WTC11 (cell line): ENCODE measurements around the gene DLL4. TPM values are rescaled to one million over a fixed set of nuclear protein-coding genes. Genes with fewer than 3 reads are reported as not detected.

ENCODE experiments used
- ATAC-seq: fragments of 200-7000 bp; cut with Tn5 transposase; 2 replicates; pipeline ENCODE4 v1.10.0; 2021; ENCODE audit warnings: mild to moderate bottlenecking, moderate library complexity
- CTCF ChIA-PET: fragments of 300-600 bp; sonication (Branson Sonifier 250); formaldehyde crosslinking; loops from one replicate; lab custom pipeline; 2021; ENCODE audit warnings: antibody characterized with exemption; lab: Charles Lee
- POLR2A ChIA-PET: fragments of 350-600 bp; sonication (Branson Sonifier 250); formaldehyde crosslinking; loops from one replicate; lab custom pipeline; 2021; ENCODE audit warnings: antibody characterized with exemption; lab: Charles Lee
- DNase-seq: peaks from one replicate; pipeline ENCODE4 v3.0.0; 2021; ENCODE audit warnings: low spot score
- H3K27ac Mint-ChIP-seq: 2 replicates; pipeline ENCODE4 v1.8.0; 2021; ENCODE audit warnings: mixed read lengths
- H3K27me3 Mint-ChIP-seq: 2 replicates; pipeline ENCODE4 v1.8.0; 2021; ENCODE audit warnings: low read depth, mild to moderate bottlenecking, moderate library complexity, mixed read lengths
- H3K36me3 Mint-ChIP-seq: 2 replicates; pipeline ENCODE4 v1.8.0; 2021; ENCODE audit warnings: mixed read lengths
- H3K4me1 Mint-ChIP-seq: 2 replicates; pipeline ENCODE4 v1.8.0; 2022; ENCODE audit warnings: mixed read lengths
- H3K4me3 Mint-ChIP-seq: 2 replicates; pipeline ENCODE4 v1.8.0; 2021; ENCODE audit warnings: mild to moderate bottlenecking, moderate library complexity, mixed read lengths
- H3K9me3 Mint-ChIP-seq: 2 replicates; pipeline ENCODE4 v1.8.0; 2021; ENCODE audit warnings: mixed read lengths
- ATF1 ChIP-seq: sonication (generic); formaldehyde crosslinking; IDR thresholded peaks from 2 replicates; pipeline ENCODE4 v1.8.1; 2023; ENCODE audit warnings: mild to moderate bottlenecking, moderate library complexity, missing genetic modification reagents
- CBFB ChIP-seq: sonication (generic); formaldehyde crosslinking; IDR thresholded peaks from 2 replicates; pipeline ENCODE4 v1.8.1; 2022; ENCODE audit warnings: mild to moderate bottlenecking, low read depth, missing genetic modification reagents
- CREB1 ChIP-seq: sonication (generic); formaldehyde crosslinking; IDR thresholded peaks from 2 replicates; pipeline ENCODE4 v1.8.0; 2023; ENCODE audit warnings: mild to moderate bottlenecking, missing genetic modification reagents
- CREM ChIP-seq: sonication (generic); formaldehyde crosslinking; IDR thresholded peaks from 2 replicates; pipeline ENCODE4 v1.8.1; 2022; ENCODE audit warnings: mild to moderate bottlenecking, missing genetic modification reagents, moderate library complexity
- FOXK1 ChIP-seq: sonication (generic); formaldehyde crosslinking; IDR thresholded peaks from 2 replicates; pipeline ENCODE4 v1.8.0; 2022; ENCODE audit warnings: mild to moderate bottlenecking, moderate library complexity, missing genetic modification reagents
- GABPB1 ChIP-seq: sonication (generic); formaldehyde crosslinking; IDR thresholded peaks from 2 replicates; pipeline ENCODE4 v1.8.1; 2023; ENCODE audit warnings: mild to moderate bottlenecking, missing genetic modification reagents
- GRHL2 ChIP-seq: fragments of 250-450 bp; sonication (Bioruptor Pico); IDR thresholded peaks from 2 replicates; pipeline ENCODE4 v1.8.0; 2022; ENCODE audit warnings: mild to moderate bottlenecking, moderate library complexity; ENCODE audit not compliant: insufficient replicate concordance, severe bottlenecking
- JAZF1 ChIP-seq: fragments of 250-450 bp; sonication (Bioruptor Pico); IDR thresholded peaks from 2 replicates; pipeline ENCODE4 v1.9.0; 2021; ENCODE audit warnings: moderate library complexity, mild to moderate bottlenecking, inconsistent platforms
- MXD4 ChIP-seq: fragments of 250-450 bp; sonication (Bioruptor Pico); IDR thresholded peaks from 2 replicates; pipeline ENCODE4 v1.8.0; 2021; ENCODE audit warnings: mild to moderate bottlenecking, moderate library complexity, borderline replicate concordance
- NFE2L1 ChIP-seq: sonication (generic); formaldehyde crosslinking; IDR thresholded peaks from 2 replicates; pipeline ENCODE4 v1.8.1; 2023; ENCODE audit warnings: missing genetic modification reagents
- NFYB ChIP-seq: sonication (generic); formaldehyde crosslinking; conservative IDR thresholded peaks from 2 replicates; pipeline ENCODE4 v1.8.0; 2022; ENCODE audit warnings: low read depth, missing genetic modification reagents
- NR1H2 ChIP-seq: sonication (generic); formaldehyde crosslinking; IDR thresholded peaks from 2 replicates; pipeline ENCODE4 v1.9.0; 2021; ENCODE audit warnings: mild to moderate bottlenecking, moderate library complexity, missing genetic modification reagents
- RELA ChIP-seq: sonication (generic); formaldehyde crosslinking; IDR thresholded peaks from 2 replicates; pipeline ENCODE4 v1.8.1; 2022; ENCODE audit warnings: missing genetic modification reagents, mild to moderate bottlenecking, borderline replicate concordance
- SOX15 ChIP-seq: fragments of 250-450 bp; sonication (Bioruptor Pico); IDR thresholded peaks from 2 replicates; pipeline ENCODE4 v1.9.0; 2021; ENCODE audit warnings: mild to moderate bottlenecking
- SP1 ChIP-seq: sonication (generic); formaldehyde crosslinking; conservative IDR thresholded peaks from 2 replicates; pipeline ENCODE4 v1.8.1; 2022; ENCODE audit warnings: missing genetic modification reagents
- TEAD1 ChIP-seq: sonication (generic); formaldehyde crosslinking; IDR thresholded peaks from 2 replicates; pipeline ENCODE4 v1.8.0; 2022; ENCODE audit warnings: mild to moderate bottlenecking, missing genetic modification reagents
- TP53 ChIP-seq: sonication (generic); formaldehyde crosslinking; IDR thresholded peaks from 2 replicates; pipeline ENCODE4 v1.8.1; 2023; ENCODE audit warnings: mild to moderate bottlenecking, missing genetic modification reagents
- ZNF121 ChIP-seq: sonication (generic); formaldehyde crosslinking; IDR thresholded peaks from 2 replicates; pipeline ENCODE4 v1.8.0; 2023; ENCODE audit warnings: missing genetic modification reagents
- ZNF416 ChIP-seq: fragments of 250-450 bp; sonication (Bioruptor Pico); IDR thresholded peaks from 2 replicates; pipeline ENCODE4 v1.9.0; 2021; ENCODE audit warnings: mild to moderate bottlenecking, inconsistent platforms
- ZNF671 ChIP-seq: fragments of 250-450 bp; sonication (Bioruptor Pico); IDR thresholded peaks from 2 replicates; pipeline ENCODE4 v1.8.0; 2021; ENCODE audit warnings: mild to moderate bottlenecking
- total RNA-seq: library from RNA; stranded (reverse); gene quantifications from 3 replicates; pipeline ENCODE4 v1.2.3, GENCODE V29; 2021
- TF ChIP-seq, protein P1 (sequence below): sonication (generic); formaldehyde crosslinking; IDR thresholded peaks from 2 replicates; pipeline ENCODE4 v1.8.0; 2022; ENCODE audit warnings: mild to moderate bottlenecking, missing genetic modification reagents

The DLL4 gene
- total RNA-seq, 1 experiment from 2014 or later, result 0.94 TPM

DNA sequence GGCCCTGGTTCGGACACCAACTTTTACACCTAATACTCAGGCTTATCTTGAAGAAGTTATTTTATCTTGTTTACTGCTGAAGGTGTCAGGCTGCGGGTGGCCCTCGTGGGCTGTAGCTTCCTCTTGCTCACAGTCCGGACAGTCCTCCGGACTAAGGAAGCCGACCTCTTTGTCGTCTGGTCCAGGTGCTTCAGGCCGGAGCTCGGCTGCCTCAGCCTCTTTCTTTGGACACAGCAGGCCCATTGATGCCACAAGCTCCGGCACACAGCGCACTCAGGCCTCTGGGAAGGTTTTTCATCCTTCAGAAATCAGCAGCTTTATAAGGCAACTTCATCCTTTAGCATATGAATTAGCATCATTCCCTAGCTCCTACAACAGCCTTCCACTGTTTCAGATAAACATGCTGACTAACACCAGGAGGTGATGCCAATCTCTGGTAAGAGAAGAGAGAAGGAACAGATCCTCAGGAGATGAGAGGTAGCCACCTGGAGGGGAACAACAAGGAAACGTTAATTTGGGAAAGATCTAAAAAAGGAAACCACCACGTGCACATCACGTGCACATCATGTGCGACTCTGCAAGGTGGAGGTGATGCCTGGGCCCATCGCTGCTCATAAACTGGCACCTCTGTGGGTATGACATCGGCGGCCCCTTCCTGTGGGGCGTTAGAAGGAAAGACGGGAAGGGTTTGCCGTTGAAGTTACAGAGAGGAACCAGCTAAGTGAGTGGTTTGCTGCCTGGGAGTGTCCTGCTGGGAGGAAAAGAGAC lies 19.8 kb downstream of the DLL4 start:
- no peak for TF ChIP-seq SP1 (CRISPR knock-in tag)
- TF ChIP-seq TEAD1 (CRISPR knock-in tag), result no peak
- no peak for TF ChIP-seq NR1H2
- no peak for TF ChIP-seq FOXK1 (CRISPR knock-in tag)
- TF ChIP-seq JAZF1 (CRISPR knock-in tag), result no peak
- no peak for TF ChIP-seq MXD4 (CRISPR knock-in tag)
- TF ChIP-seq NFE2L1 (CRISPR knock-in tag), result no peak
- no peak for TF ChIP-seq CREB1 (CRISPR knock-in tag)
- TF ChIP-seq, protein P1, sequence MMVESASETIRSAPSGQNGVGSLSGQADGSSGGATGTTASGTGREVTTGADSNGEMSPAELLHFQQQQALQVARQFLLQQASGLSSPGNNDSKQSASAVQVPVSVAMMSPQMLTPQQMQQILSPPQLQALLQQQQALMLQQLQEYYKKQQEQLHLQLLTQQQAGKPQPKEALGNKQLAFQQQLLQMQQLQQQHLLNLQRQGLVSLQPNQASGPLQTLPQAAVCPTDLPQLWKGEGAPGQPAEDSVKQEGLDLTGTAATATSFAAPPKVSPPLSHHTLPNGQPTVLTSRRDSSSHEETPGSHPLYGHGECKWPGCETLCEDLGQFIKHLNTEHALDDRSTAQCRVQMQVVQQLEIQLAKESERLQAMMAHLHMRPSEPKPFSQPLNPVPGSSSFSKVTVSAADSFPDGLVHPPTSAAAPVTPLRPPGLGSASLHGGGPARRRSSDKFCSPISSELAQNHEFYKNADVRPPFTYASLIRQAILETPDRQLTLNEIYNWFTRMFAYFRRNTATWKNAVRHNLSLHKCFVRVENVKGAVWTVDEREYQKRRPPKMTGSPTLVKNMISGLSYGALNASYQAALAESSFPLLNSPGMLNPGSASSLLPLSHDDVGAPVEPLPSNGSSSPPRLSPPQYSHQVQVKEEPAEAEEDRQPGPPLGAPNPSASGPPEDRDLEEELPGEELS (CRISPR knock-in tag), result no peak
- no peak for TF ChIP-seq ZNF121 (CRISPR knock-in tag)
- TF ChIP-seq GABPB1 (CRISPR knock-in tag), result no peak
- TF ChIP-seq ZNF671 (CRISPR knock-in tag), result no peak
- TF ChIP-seq, all 79 proteins: peak for 0
- ChIA-PET POLR2A (interaction anchor here (0.9 kb wide), 1 partner anchor 8 kb away, joined by 3 read pairs; no protein-coding TSS in a partner anchor), CTCF (interaction anchor here (0.8 to 2.3 kb wide), 6 partner anchors 15 to 202 kb away, joined by 3 to 19 read pairs (median 4); partner anchors contain the start of gene DLL4)
- H3K9me3 Mint-ChIP-seq, result no peaks in the 10 kb centered on the region
- no peak overlapping the region for H3K27ac Mint-ChIP-seq
- H3K4me3 Mint-ChIP-seq, result no peak overlapping the region
- H3K4me1 Mint-ChIP-seq, result peaks cover 26% of the 10 kb centered on the region
- no peak for ATAC-seq
- H3K27me3 Mint-ChIP-seq, result peaks cover 3% of the 10 kb centered on the region; the same call in 1 of the 2 replicates
- H3K36me3 Mint-ChIP-seq, result no peaks in the 10 kb centered on the region
- no peak for DNase-seq

GRCh38 chr15:40949756-40950207 lies 20.6 kb downstream of the DLL4 start:
- CTCF ChIA-PET, result interaction anchor here (1.3 to 9.6 kb wide), 3 partner anchors 8 to 35 kb away, joined by 3 to 99 read pairs (median 19); partner anchors contain the start of gene DLL4
- TF ChIP-seq SOX15 (CRISPR knock-in tag), result no peak
- TF ChIP-seq TP53 (CRISPR knock-in tag), result no peak
- no peak for TF ChIP-seq ATF1 (CRISPR knock-in tag)
- TF ChIP-seq GRHL2 (CRISPR knock-in tag), result no peak
- TF ChIP-seq RELA (CRISPR knock-in tag), result no peak
- no peak for TF ChIP-seq CREM
- no peak for TF ChIP-seq ZNF416
- no peak for TF ChIP-seq NFYB
- TF ChIP-seq, all 79 proteins: peak for 0
- Mint-ChIP-seq H3K27ac (no peak overlapping the region), H3K4me3 (no peak overlapping the region), H3K27me3 (no peaks in the 10 kb centered on the region), H3K36me3 (no peaks in the 10 kb centered on the region; the same call in 1 of the 2 replicates), H3K4me1 (peaks cover 33% of the 10 kb centered on the region), H3K9me3 (no peaks in the 10 kb centered on the region)
- ATAC-seq (no peak), DNase-seq (no peak)
- POLR2A ChIA-PET, result no interaction called here

GRCh38 chr15:40951764-40952163 lies 22.6 kb downstream of the DLL4 start:
- H3K9me3 Mint-ChIP-seq, result no peaks in the 10 kb centered on the region
- H3K36me3 Mint-ChIP-seq, result peaks cover 10% of the 10 kb centered on the region
- peak overlapping the region; percentile 98 for H3K27ac Mint-ChIP-seq
- CTCF ChIA-PET, result interaction anchor here (1.2 to 9.6 kb wide), 4 partner anchors 10 to 94 kb away, joined by 3 to 99 read pairs (median 15); no protein-coding TSS in a partner anchor
- POLR2A ChIA-PET, result interaction anchor here (0.5 to 4.6 kb wide), 9 partner anchors 10 to 731 kb away, joined by 3 to 80 read pairs (median 7); partner anchors contain the start of genes DLL4, NUSAP1, OIP5 and SPINT1
- no peak for DNase-seq
- TF ChIP-seq CBFB (CRISPR knock-in tag), result no peak
- TF ChIP-seq, all 79 proteins: peak for 0
- ATAC-seq, result no peak
- Mint-ChIP-seq H3K27me3 (no peaks in the 10 kb centered on the region), H3K4me3 (peak overlapping the region; percentile 83), H3K4me1 (peaks cover 39% of the 10 kb centered on the region)
